K562 (cell line): ENCODE results near the gene TFF2. TPM values are rescaled to one million over a fixed set of nuclear protein-coding genes. Genes with fewer than 3 reads are reported as not detected.

ENCODE experiments used
- ATAC-seq: fragments of 200-7000 bp; cut with Tn5 transposase; 3 replicates; pipeline ENCODE4 v1.9.1; 2020; ENCODE audit warnings: moderate library complexity
- BruUV-seq: library from RNA; stranded (reverse); fragments of 400-500 nt; replicated peaks from 2 replicates; lab custom pipeline; 2021; lab: Mats Ljungman, UMichigan
- CTCF ChIA-PET: fragments of 300-600 bp; formaldehyde crosslinking; extraction: SDS; loops from one replicate; lab custom pipeline; 2021; ENCODE audit warnings: low intra/inter-chr PET ratio; lab: Yijun Ruan, JAX
- POLR2A ChIA-PET: fragments of 300-600, 350-650 bp; sonication (Branson Sonifier 250); formaldehyde crosslinking; extraction: SDS; loops from one replicate; lab custom pipeline; 2021; ENCODE audit warnings: antibody characterized with exemption, inconsistent platforms; lab: Yijun Ruan, JAX
- DNase-seq, 4 experiments: peaks; one replicate each; pipeline versions ENCODE4 v3.0.0 to v3.0.0-alpha.2; 2011 to 2018; ENCODE audit warnings: low spot score in 3 of 4, mixed read lengths in 3 of 4; ENCODE audit errors: extremely low read depth in 1 of 4
- FAIRE-seq: peaks from 2 replicates; lab custom pipeline; 2011; peaks lifted over from hg19 to GRCh38; lab: Jason Lieb, UNC
- H2AFZ ChIP-seq: 2 replicates; pipeline ENCODE4 v1.6.0; 2011; ENCODE audit warnings: low read depth, low read length, control low read depth, inconsistent platforms
- H3K27ac ChIP-seq: fragments of 200-600 bp; 3 replicates; pipeline ENCODE4 v1.8.0; 2011; ENCODE audit warnings: low read depth, mild to moderate bottlenecking, control low read depth, inconsistent platforms, low read length, moderate library complexity, mixed read lengths; ENCODE audit errors: extremely low read depth
- H3K27me3 ChIP-seq, 2 experiments: fragments of 300-600 bp in 1 of 2; 2 replicates in 1 of 2; 3 replicates in 1 of 2; pipeline versions ENCODE4 v1.6.0 to v1.8.0; 2011; ENCODE audit warnings: inconsistent platforms in 2 of 2, low read length in 2 of 2, mild to moderate bottlenecking in 1 of 2, mixed read lengths in 1 of 2, moderate library complexity in 1 of 2; ENCODE audit not compliant: control insufficient read depth in 2 of 2, insufficient read depth in 2 of 2
- H3K36me3 ChIP-seq: fragments of 300-600 bp; 3 replicates; pipeline ENCODE4 v1.8.0; 2011; ENCODE audit warnings: mild to moderate bottlenecking, low read length, inconsistent platforms; ENCODE audit not compliant: control insufficient read depth, insufficient read depth
- H3K4me1 ChIP-seq, 2 experiments: fragments of 200-600 bp in 1 of 2; replicated peaks in 1 of 2; 2 replicates in 1 of 2; 3 replicates in 1 of 2; pipeline versions ENCODE4 v1.5.1 to v1.8.0; 2011; ENCODE audit warnings: inconsistent platforms in 2 of 2, low read length in 2 of 2, mild to moderate bottlenecking in 1 of 2, mixed read lengths in 1 of 2, moderate library complexity in 1 of 2; ENCODE audit not compliant: control insufficient read depth in 2 of 2, insufficient read depth in 2 of 2
- H3K4me2 ChIP-seq: 2 replicates; pipeline ENCODE4 v1.6.1; 2011; ENCODE audit warnings: low read length, control low read depth, inconsistent platforms, mixed read lengths; ENCODE audit not compliant: insufficient read depth
- H3K4me3 ChIP-seq: fragments of 200-600 bp; sonication (generic), shearing (Covaris generic); 2 replicates; pipeline ENCODE4 v1.5.1; 2016; ENCODE audit warnings: control low read depth, inconsistent platforms
- H3K79me2 ChIP-seq: fragments of 200-600 bp; 3 replicates; pipeline ENCODE4 v1.8.0; 2011; ENCODE audit warnings: low read length, inconsistent platforms; ENCODE audit not compliant: control insufficient read depth, insufficient read depth
- H3K9ac ChIP-seq, 2 experiments: 2 replicates each; pipeline versions ENCODE4 v1.6.0 to v1.6.1; 2011; ENCODE audit warnings: low read depth in 2 of 2, low read length in 2 of 2, control low read depth in 1 of 2, inconsistent platforms in 1 of 2, mild to moderate bottlenecking in 1 of 2, mixed read lengths in 1 of 2; ENCODE audit not compliant: insufficient read depth in 1 of 2
- H3K9me1 ChIP-seq: one replicate; pipeline ENCODE4 v1.6.0; 2011; ENCODE audit warnings: inconsistent platforms, mild to moderate bottlenecking, low read length, moderate library complexity; ENCODE audit not compliant: control insufficient read depth, insufficient read depth
- H3K9me3 ChIP-seq: replicated peaks from 2 replicates; pipeline ENCODE4 v1.5.1; 2011; ENCODE audit warnings: low read depth, low read length, inconsistent platforms; ENCODE audit not compliant: control insufficient read depth, insufficient read depth
- H4K20me1 ChIP-seq: replicated peaks from 2 replicates; pipeline ENCODE4 v1.6.1; 2011; ENCODE audit warnings: low read length, inconsistent platforms, mixed read lengths; ENCODE audit not compliant: control insufficient read depth, insufficient read depth
- KLF13 ChIP-seq: fragments of 450-650 bp; IDR thresholded peaks from 2 replicates; pipeline ENCODE4 v1.6.1; 2016; ENCODE audit warnings: missing genetic modification characterization, low read depth, mild to moderate bottlenecking, missing compliant biosample characterization, moderate library complexity, borderline replicate concordance
- TRIM28 ChIP-seq: fragments of 450-650 bp; IDR thresholded peaks from 2 replicates; pipeline ENCODE4 v1.6.1; 2017
- WGBS: fragments of 100-300 bp; shearing (Covaris generic); methylation state at CpG from one replicate; pipeline ENCODE4 v1.1.6; 2016; ENCODE audit warnings: low coverage, mixed read lengths; ENCODE audit not compliant: insufficient coverage; ENCODE audit errors: missing lambda C conversion rate; 5-methylcytosine and 5-hydroxymethylcytosine counted together
- in situ Hi-C: fragments of 300-500 bp; cut with MboI; formaldehyde crosslinking; loops from 4 replicates; pipeline ENCODE4 v1.15.0; 2018; ENCODE audit warnings: inconsistent platforms, mixed read lengths
- intact Hi-C: fragments of 100-400 bp; cut with micrococcal nuclease; formaldehyde crosslinking; loops from 2 replicates; pipeline ENCODE4 v1.14.2; 2022
- polyA plus RNA-seq, 8 experiments: library from polyadenylated mRNA; depleted of rRNA in 4 of 8; stranded (reverse) in 5 of 8; unstranded in 3 of 8; fragments of >200 nt; fragmentation: Nextera tagmentation in 2 of 8; fragmentation: Illumina TruSeq in 1 of 8; extraction: Ambion mirVana in 2 of 8; extraction: Trizol in 1 of 8; gene quantifications; 2 replicates each; pipeline versions ENCODE4 v1.2.1 to v1.2.3, GENCODE V29; 2011 to 2014; ENCODE audit warnings: inconsistent platforms in 1 of 8, missing spikeins in 1 of 8
- total RNA-seq, 7 experiments: library from RNA; depleted of rRNA in 6 of 7; stranded (reverse); fragments of >200 nt in 6 of 7; fragmentation: Illumina TruSeq in 2 of 7; extraction: Trizol in 2 of 7; gene quantifications; 2 replicates each; pipeline versions ENCODE4 v1.2.1 to v1.2.3, GENCODE V29; 2011 to 2021; ENCODE audit warnings: low replicate concordance in 1 of 7
- TF ChIP-seq, protein P1 (sequence below): sonication (generic); formaldehyde crosslinking; IDR thresholded peaks from 2 replicates; pipeline ENCODE4 v1.5.0; 2020; ENCODE audit warnings: missing genetic modification reagents

The TFF2 gene
- total and polyA plus RNA-seq, 9 of the 15 experiments (the other 6 are each of a cell fraction or from before 2014, with no cell fraction given), result not detected

DNA sequence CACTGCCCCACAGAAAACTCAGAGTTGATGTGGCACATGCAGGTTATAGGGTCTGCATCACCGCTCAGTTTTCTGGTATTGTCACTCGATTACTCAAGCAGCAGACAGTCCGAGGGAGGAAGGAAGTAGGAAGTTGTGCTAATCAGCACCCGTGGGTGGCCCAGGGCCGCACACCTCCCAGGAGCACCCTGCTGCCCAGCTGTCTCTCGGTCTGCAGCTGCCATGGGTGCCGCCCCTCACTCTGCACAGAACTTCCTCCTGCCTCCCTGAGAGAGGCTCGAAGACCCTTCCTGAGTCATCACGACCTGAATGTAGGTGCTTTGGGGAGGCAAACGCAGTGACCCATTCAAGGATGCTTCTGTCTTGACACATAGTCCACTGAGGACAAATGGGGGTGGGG, 31.4 kb downstream of the TFF2 start (continued):
- TF ChIP-seq TRIM28, result no peak
- TF ChIP-seq, all 486 proteins: peak for 0

DNA sequence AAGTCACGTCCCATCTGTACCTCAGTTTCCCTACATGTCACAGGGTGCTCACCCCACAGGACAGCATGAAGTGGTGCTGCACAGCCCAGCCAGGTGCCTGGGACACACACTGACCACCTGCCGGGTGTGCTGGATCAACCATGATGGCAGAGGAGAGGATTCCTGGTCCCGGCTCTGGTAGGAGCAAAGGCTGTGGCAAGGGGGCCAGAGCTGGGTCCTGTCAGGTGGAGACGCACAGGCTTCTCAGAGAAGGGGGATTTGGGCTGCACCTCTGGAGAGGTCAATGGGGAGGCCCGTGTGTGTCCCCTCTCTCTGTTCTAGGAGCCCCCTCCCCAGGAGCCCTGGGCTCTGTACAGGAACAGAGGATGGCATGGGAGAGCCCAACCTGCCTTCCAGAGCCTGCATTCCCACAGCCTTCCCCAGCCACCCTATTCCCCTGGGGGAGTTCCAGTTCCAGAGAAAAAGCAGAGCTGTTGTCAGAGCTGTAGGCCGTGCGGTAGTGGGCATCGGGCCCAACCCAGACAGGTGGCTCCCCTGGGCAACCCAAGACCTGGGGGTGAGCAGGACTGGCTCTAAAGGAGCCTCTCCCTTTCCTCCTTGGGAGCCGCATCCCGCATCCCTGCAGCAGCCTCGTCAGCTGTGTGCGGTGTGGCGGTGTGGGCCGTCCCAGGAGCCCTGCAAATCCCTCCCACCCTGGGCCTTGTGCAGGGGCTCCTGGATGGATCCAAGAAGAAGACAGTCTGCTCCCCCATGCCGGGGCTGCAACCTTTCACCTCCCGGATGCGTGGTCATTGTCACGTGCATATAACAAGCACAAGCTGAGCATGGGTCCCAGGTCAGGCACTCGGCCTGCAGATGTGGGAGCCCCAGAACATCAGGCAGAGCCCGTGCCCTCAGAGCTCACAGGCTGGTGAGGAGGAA, 32.7 kb downstream of the TFF2 start:
- in situ Hi-C loops (loop anchor here (10.0 kb wide), 1 partner anchor 127 kb away; no protein-coding TSS in a partner anchor), intact Hi-C loops (no loop called here)
- Histone ChIP-seq H3K9me3 (no peaks in the 10 kb centered on the region), H3K4me1 (no peaks in the 10 kb centered on the region), H3K4me3 (no peak overlapping the region), H3K9ac (no peak overlapping the region), H3K27me3 (peaks cover 54 to 85% of the 10 kb centered on the region in 2 experiments), H3K4me2 (no peak overlapping the region), H4K20me1 (0 out of 2 replicates have a peak, but pooled peaks cover 11% of the 10 kb centered on the region), H3K36me3 (no peaks in the 10 kb centered on the region), H3K27ac (no peak overlapping the region), H2AFZ (no peak overlapping the region), H3K79me2 (no peaks in the 10 kb centered on the region), H3K9me1 (no peaks in the 10 kb centered on the region)
- BruUV-seq, result no TSS peak
- DNase-seq (no peak), FAIRE-seq (no peak), ATAC-seq (no peak)
- ChIA-PET POLR2A (interaction anchor here (0.6 to 0.7 kb wide), 2 partner anchors 32 to 59 kb away, joined by 3 read pairs; no protein-coding TSS in a partner anchor), CTCF (no interaction called here)
- 1% methylated on average over 20 of the region's 20 CpGs for WGBS
- TF ChIP-seq KLF13 (tag), result no peak
- TF ChIP-seq, protein P1, sequence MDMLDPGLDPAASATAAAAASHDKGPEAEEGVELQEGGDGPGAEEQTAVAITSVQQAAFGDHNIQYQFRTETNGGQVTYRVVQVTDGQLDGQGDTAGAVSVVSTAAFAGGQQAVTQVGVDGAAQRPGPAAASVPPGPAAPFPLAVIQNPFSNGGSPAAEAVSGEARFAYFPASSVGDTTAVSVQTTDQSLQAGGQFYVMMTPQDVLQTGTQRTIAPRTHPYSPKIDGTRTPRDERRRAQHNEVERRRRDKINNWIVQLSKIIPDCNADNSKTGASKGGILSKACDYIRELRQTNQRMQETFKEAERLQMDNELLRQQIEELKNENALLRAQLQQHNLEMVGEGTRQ (CRISPR knock-in tag), result 0 out of 2 replicates have a peak, but pooled peaks have one; percentile 11
